ENCODE data around the gene ZC3H18.

DNA sequence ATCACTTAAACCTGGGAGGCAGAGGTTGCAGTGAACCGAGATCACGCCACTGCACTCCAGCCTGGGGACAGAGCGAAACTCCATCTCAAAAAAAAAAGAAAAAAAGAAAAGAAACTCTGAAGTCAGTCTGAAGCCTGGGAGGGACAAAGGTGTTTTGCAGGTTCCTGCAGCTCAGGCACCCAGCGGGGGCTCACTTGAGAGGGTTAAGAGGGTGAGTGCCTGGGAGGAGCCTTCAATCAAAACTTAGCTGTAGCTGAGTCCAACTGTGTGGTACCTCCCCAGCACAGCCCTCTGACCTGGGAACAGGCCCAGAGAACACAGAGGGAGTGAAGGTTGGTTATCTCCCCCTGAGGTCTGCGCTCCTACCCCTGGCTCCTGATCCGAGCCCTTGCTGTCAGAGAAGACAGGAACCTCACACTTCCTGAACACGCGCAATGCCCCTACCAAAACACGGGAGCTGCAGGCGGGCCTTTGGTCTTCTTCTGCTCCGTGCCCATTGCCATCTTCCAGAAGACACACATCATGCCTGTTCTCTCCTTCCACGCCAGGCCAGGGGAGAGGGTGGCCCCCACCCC is 20.4 kb upstream of the ZC3H18 start:
- TF ChIP-seq, protein P1, sequence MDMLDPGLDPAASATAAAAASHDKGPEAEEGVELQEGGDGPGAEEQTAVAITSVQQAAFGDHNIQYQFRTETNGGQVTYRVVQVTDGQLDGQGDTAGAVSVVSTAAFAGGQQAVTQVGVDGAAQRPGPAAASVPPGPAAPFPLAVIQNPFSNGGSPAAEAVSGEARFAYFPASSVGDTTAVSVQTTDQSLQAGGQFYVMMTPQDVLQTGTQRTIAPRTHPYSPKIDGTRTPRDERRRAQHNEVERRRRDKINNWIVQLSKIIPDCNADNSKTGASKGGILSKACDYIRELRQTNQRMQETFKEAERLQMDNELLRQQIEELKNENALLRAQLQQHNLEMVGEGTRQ (CRISPR knock-in tag; IDR thresholded peaks at IDR 0.05), result no peak
- TF ChIP-seq, protein P2, sequence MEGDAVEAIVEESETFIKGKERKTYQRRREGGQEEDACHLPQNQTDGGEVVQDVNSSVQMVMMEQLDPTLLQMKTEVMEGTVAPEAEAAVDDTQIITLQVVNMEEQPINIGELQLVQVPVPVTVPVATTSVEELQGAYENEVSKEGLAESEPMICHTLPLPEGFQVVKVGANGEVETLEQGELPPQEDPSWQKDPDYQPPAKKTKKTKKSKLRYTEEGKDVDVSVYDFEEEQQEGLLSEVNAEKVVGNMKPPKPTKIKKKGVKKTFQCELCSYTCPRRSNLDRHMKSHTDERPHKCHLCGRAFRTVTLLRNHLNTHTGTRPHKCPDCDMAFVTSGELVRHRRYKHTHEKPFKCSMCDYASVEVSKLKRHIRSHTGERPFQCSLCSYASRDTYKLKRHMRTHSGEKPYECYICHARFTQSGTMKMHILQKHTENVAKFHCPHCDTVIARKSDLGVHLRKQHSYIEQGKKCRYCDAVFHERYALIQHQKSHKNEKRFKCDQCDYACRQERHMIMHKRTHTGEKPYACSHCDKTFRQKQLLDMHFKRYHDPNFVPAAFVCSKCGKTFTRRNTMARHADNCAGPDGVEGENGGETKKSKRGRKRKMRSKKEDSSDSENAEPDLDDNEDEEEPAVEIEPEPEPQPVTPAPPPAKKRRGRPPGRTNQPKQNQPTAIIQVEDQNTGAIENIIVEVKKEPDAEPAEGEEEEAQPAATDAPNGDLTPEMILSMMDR (IDR thresholded peaks at IDR 0.05), result no peak
- TF ChIP-seq, protein P3, sequence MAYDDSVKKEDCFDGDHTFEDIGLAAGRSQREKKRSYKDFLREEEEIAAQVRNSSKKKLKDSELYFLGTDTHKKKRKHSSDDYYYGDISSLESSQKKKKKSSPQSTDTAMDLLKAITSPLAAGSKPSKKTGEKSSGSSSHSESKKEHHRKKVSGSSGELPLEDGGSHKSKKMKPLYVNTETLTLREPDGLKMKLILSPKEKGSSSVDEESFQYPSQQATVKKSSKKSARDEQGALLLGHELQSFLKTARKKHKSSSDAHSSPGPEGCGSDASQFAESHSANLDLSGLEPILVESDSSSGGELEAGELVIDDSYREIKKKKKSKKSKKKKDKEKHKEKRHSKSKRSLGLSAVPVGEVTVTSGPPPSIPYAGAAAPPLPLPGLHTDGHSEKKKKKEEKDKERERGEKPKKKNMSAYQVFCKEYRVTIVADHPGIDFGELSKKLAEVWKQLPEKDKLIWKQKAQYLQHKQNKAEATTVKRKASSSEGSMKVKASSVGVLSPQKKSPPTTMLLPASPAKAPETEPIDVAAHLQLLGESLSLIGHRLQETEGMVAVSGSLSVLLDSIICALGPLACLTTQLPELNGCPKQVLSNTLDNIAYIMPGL (CRISPR knock-in tag; IDR thresholded peaks at IDR 0.05), result no peak
- TF ChIP-seq NFE2L1 (CRISPR knock-in tag; IDR thresholded peaks at IDR 0.05) (no peak), ZSCAN18 (CRISPR knock-in tag; IDR thresholded peaks at IDR 0.05) (no peak), ATF3 (CRISPR knock-in tag; conservative IDR thresholded peaks at IDR 0.05) (no peak), SP1 (CRISPR knock-in tag; conservative IDR thresholded peaks at IDR 0.05) (no peak), CREB1 (CRISPR knock-in tag; IDR thresholded peaks at IDR 0.05) (no peak), ZNF512 (CRISPR knock-in tag; IDR thresholded peaks at IDR 0.05; ENCODE audit: borderline replicate concordance) (no peak), TEAD4 (CRISPR knock-in tag; IDR thresholded peaks at IDR 0.05) (no peak)
- TF ChIP-seq, protein P4, sequence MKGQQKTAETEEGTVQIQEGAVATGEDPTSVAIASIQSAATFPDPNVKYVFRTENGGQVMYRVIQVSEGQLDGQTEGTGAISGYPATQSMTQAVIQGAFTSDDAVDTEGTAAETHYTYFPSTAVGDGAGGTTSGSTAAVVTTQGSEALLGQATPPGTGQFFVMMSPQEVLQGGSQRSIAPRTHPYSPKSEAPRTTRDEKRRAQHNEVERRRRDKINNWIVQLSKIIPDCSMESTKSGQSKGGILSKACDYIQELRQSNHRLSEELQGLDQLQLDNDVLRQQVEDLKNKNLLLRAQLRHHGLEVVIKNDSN (CRISPR knock-in tag; IDR thresholded peaks at IDR 0.05), result no peak
- TF ChIP-seq, protein P5, sequence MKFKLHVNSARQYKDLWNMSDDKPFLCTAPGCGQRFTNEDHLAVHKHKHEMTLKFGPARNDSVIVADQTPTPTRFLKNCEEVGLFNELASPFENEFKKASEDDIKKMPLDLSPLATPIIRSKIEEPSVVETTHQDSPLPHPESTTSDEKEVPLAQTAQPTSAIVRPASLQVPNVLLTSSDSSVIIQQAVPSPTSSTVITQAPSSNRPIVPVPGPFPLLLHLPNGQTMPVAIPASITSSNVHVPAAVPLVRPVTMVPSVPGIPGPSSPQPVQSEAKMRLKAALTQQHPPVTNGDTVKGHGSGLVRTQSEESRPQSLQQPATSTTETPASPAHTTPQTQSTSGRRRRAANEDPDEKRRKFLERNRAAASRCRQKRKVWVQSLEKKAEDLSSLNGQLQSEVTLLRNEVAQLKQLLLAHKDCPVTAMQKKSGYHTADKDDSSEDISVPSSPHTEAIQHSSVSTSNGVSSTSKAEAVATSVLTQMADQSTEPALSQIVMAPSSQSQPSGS (CRISPR knock-in tag; IDR thresholded peaks at IDR 0.05; ENCODE audit: borderline replicate concordance, low read depth), result no peak
- TF ChIP-seq, protein P6, sequence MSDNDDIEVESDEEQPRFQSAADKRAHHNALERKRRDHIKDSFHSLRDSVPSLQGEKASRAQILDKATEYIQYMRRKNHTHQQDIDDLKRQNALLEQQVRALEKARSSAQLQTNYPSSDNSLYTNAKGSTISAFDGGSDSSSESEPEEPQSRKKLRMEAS (CRISPR knock-in tag; IDR thresholded peaks at IDR 0.05), result no peak

All from WTC11 (cell line).